HepG2 (cell line): ENCODE data around the gene LDB2. TPM values are rescaled to one million over a fixed set of nuclear protein-coding genes. Genes with fewer than 3 reads are reported as not detected.

Source experiments
- ATAC-seq: fragments of 200-7000 bp; cut with Tn5 transposase; 3 replicates; pipeline ENCODE4 v1.9.1; 2020; ENCODE audit warnings: mild to moderate bottlenecking, moderate library complexity
- BruUV-seq: library from RNA; stranded (reverse); fragments of 400-500 nt; replicated peaks from 2 replicates; lab custom pipeline; 2021; lab: Mats Ljungman, UMichigan
- CTCF ChIA-PET: fragments of 300-600 bp; formaldehyde crosslinking; extraction: SDS; loops from one replicate; lab custom pipeline; 2021; ENCODE audit warnings: low total read pairs, inconsistent platforms, low intra/inter-chr PET ratio; lab: Yijun Ruan, JAX
- POLR2A ChIA-PET: fragments of 350-600 bp; sonication (Branson Sonifier 250); formaldehyde crosslinking; loops from one replicate; lab custom pipeline; 2020; ENCODE audit warnings: antibody characterized with exemption, inconsistent platforms; lab: Yijun Ruan, JAX
- DNase-seq: peaks from one replicate; pipeline ENCODE4 v3.0.0-alpha.2; 2015; ENCODE audit warnings: low spot score
- FAIRE-seq: peaks from 3 replicates; lab custom pipeline; 2011; peaks lifted over from hg19 to GRCh38; lab: Jason Lieb, UNC
- H2AFZ ChIP-seq: one replicate; pipeline ENCODE4 v1.6.1; 2011; ENCODE audit warnings: low read length, inconsistent platforms
- H3K27ac ChIP-seq: fragments of 300-600 bp; 3 replicates; pipeline ENCODE4 v1.8.0; 2011; ENCODE audit warnings: mixed run types, mild to moderate bottlenecking, mixed read lengths, low read length, inconsistent platforms; ENCODE audit not compliant: insufficient read depth; ENCODE audit errors: extremely low read length
- H3K27me3 ChIP-seq, 2 experiments: fragments of 200-600 bp in 1 of 2; 2 replicates in 1 of 2; 3 replicates in 1 of 2; pipeline versions ENCODE4 v1.6.0 to v1.8.0; 2011; ENCODE audit warnings: low read length in 2 of 2, mild to moderate bottlenecking in 2 of 2, moderate library complexity in 2 of 2, inconsistent platforms in 1 of 2; ENCODE audit not compliant: insufficient read depth in 2 of 2, control insufficient read depth in 1 of 2
- H3K36me3 ChIP-seq, 2 experiments: fragments of 200-600 bp in 1 of 2; replicated peaks in 1 of 2; 2 replicates in 1 of 2; 3 replicates in 1 of 2; pipeline versions ENCODE4 v1.5.1 to v1.8.0; 2011; ENCODE audit warnings: low read length in 2 of 2, inconsistent platforms in 1 of 2; ENCODE audit not compliant: insufficient read depth in 2 of 2, control insufficient read depth in 1 of 2
- H3K4me1 ChIP-seq: 2 replicates; pipeline ENCODE4 v1.5.1; 2012; ENCODE audit warnings: low read length, inconsistent platforms; ENCODE audit not compliant: insufficient read depth
- H3K4me2 ChIP-seq: 2 replicates; pipeline ENCODE4 v1.6.0; 2011; ENCODE audit warnings: low read depth, low read length, inconsistent platforms
- H3K4me3 ChIP-seq, 3 experiments: fragments of 200-600 bp in 1 of 3; sonication (generic), shearing (Covaris generic) in 1 of 3; replicated peaks in 1 of 3; 2 replicates each; pipeline ENCODE4 v1.5.1; 2011 to 2016; ENCODE audit warnings: low read length in 3 of 3, inconsistent platforms in 2 of 3, low read depth in 2 of 3, mild to moderate bottlenecking in 2 of 3, control low read depth in 1 of 3, mixed read lengths in 1 of 3; ENCODE audit not compliant: insufficient read depth in 1 of 3
- H3K79me2 ChIP-seq: one replicate; pipeline ENCODE4 v1.6.1; 2011; ENCODE audit warnings: low read length, inconsistent platforms; ENCODE audit not compliant: insufficient read depth
- H3K9ac ChIP-seq: 2 replicates; pipeline ENCODE4 v1.6.0; 2011; ENCODE audit warnings: mild to moderate bottlenecking, low read depth, low read length, inconsistent platforms; ENCODE audit not compliant: insufficient read depth
- H3K9me3 ChIP-seq: 2 replicates; pipeline ENCODE4 v1.5.1; 2012; ENCODE audit warnings: mild to moderate bottlenecking, low read length
- H4K20me1 ChIP-seq: 2 replicates; pipeline ENCODE4 v1.6.0; 2011; ENCODE audit warnings: inconsistent platforms, mild to moderate bottlenecking, low read length, moderate library complexity; ENCODE audit not compliant: insufficient read depth
- BRD4 ChIP-seq: sonication (generic); formaldehyde crosslinking; IDR thresholded peaks from 2 replicates; pipeline ENCODE4 v1.4.0; 2020; ENCODE audit warnings: missing genetic modification reagents
- ERF ChIP-seq: IDR thresholded peaks from 2 replicates; pipeline ENCODE4 v1.6.1; 2018; ENCODE audit warnings: missing biosample characterization, missing genetic modification reagents
- GABPB1 ChIP-seq: IDR thresholded peaks from 2 replicates; pipeline ENCODE4 v1.6.1; 2016; ENCODE audit warnings: mild to moderate bottlenecking, missing genetic modification reagents, moderate library complexity, missing compliant biosample characterization
- GATA4 ChIP-seq: sonication (generic); IDR thresholded peaks from 2 replicates; pipeline ENCODE4 v1.6.1; 2016; ENCODE audit warnings: antibody characterized with exemption, low read depth, borderline replicate concordance
- MED1 ChIP-seq: sonication (generic); formaldehyde crosslinking; IDR thresholded peaks from 2 replicates; pipeline ENCODE4 v1.4.0; 2020; ENCODE audit warnings: missing genetic modification reagents
- MED8 ChIP-seq: sonication (generic); formaldehyde crosslinking; IDR thresholded peaks from 2 replicates; pipeline ENCODE4 v1.8.1; 2023; ENCODE audit warnings: mild to moderate bottlenecking, missing genetic modification reagents; ENCODE audit not compliant: insufficient replicate concordance
- NFATC3 ChIP-seq: sonication (generic); formaldehyde crosslinking; IDR thresholded peaks from 2 replicates; pipeline ENCODE4 v1.5.1; 2020; ENCODE audit warnings: mild to moderate bottlenecking, missing genetic modification reagents
- PLSCR1 ChIP-seq: sonication (generic); formaldehyde crosslinking; IDR thresholded peaks from 2 replicates; pipeline ENCODE4 v1.5.0; 2020; ENCODE audit warnings: missing genetic modification reagents, mild to moderate bottlenecking, borderline replicate concordance
- SP1 ChIP-seq, 2 experiments: fragments of 450-650 bp in 1 of 2; sonication (generic) in 1 of 2; formaldehyde crosslinking in 1 of 2; IDR thresholded peaks; 2 replicates each; pipeline versions ENCODE4 v1.4.0 to v1.6.1; 2016 to 2020; ENCODE audit warnings: missing genetic modification reagents in 1 of 2
- THRA ChIP-seq: sonication (generic); formaldehyde crosslinking; IDR thresholded peaks from 2 replicates; pipeline ENCODE4 v1.4.0; 2020; ENCODE audit warnings: missing genetic modification reagents, borderline replicate concordance
- USF2 ChIP-seq, 2 experiments: sonication (generic) in 1 of 2; formaldehyde crosslinking in 1 of 2; IDR thresholded peaks; 2 replicates each; pipeline versions ENCODE4 v1.5.1 to v1.6.1; 2011 to 2020; ENCODE audit warnings: borderline replicate concordance in 1 of 2, low read depth in 1 of 2, low read length in 1 of 2, mild to moderate bottlenecking in 1 of 2, missing genetic modification reagents in 1 of 2, moderate library complexity in 1 of 2
- ZC3H13 ChIP-seq: sonication (generic); formaldehyde crosslinking; IDR thresholded peaks from 2 replicates; pipeline ENCODE4 v1.8.1; 2023; ENCODE audit warnings: mild to moderate bottlenecking, missing genetic modification reagents, moderate library complexity
- ZNF275 ChIP-seq: sonication (generic); formaldehyde crosslinking; IDR thresholded peaks from 2 replicates; pipeline ENCODE4 v1.8.0; 2022; ENCODE audit warnings: missing genetic modification reagents, mild to moderate bottlenecking, inconsistent platforms, borderline replicate concordance
- ZNF430 ChIP-seq: sonication (generic); formaldehyde crosslinking; IDR thresholded peaks from 2 replicates; pipeline ENCODE4 v1.9.0; 2021; ENCODE audit warnings: mild to moderate bottlenecking, missing genetic modification reagents
- ZNF432 ChIP-seq: sonication (generic); formaldehyde crosslinking; IDR thresholded peaks from 2 replicates; pipeline ENCODE4 v1.5.0; 2020; ENCODE audit warnings: missing genetic modification reagents, mild to moderate bottlenecking, borderline replicate concordance
- ZNF780A ChIP-seq: sonication (generic); formaldehyde crosslinking; IDR thresholded peaks from 2 replicates; pipeline ENCODE4 v1.8.0; 2022; ENCODE audit warnings: mild to moderate bottlenecking, missing genetic modification reagents, moderate library complexity
- WGBS: methylation state at CpG from one replicate; pipeline ENCODE4 v1.1.6; 2017; ENCODE audit warnings: low lambda C conversion rate; 5-methylcytosine and 5-hydroxymethylcytosine counted together
- in situ Hi-C: cut with HindIII; loops from 2 replicates; pipeline ENCODE4 v1.10.0; 2017; ENCODE audit warnings: low pct_unique_long_range_greater_than_20kb; ENCODE audit not compliant: extremely low pct_ligation_motif_present
- intact Hi-C: fragments of 100-400 bp; cut with micrococcal nuclease; formaldehyde crosslinking; loops from one replicate; pipeline ENCODE4 v1.10.0; 2022; ENCODE audit not compliant: unreplicated experiment
- polyA plus RNA-seq, 8 experiments: library from polyadenylated mRNA; depleted of rRNA in 3 of 8; stranded (reverse) in 7 of 8; unstranded in 1 of 8; fragments of >200 nt; fragmentation: Illumina TruSeq in 4 of 8; extraction: Trizol in 4 of 8; gene quantifications; 2 replicates each; pipeline versions ENCODE4 v1.2.1 to v1.2.3, GENCODE V29; 2011 to 2016; ENCODE audit warnings: low read depth in 4 of 8, missing spikeins in 1 of 8, mixed read lengths in 1 of 8; ENCODE audit not compliant: insufficient read depth in 1 of 8
- total RNA-seq, 5 experiments: library from RNA; depleted of rRNA; stranded (reverse); fragments of >200 nt; fragmentation: Illumina TruSeq; extraction: Trizol; gene quantifications; 2 replicates each; pipeline ENCODE4 v1.2.3, GENCODE V29; 2016; ENCODE audit warnings: low read depth in 1 of 5

The LDB2 gene
- total and polyA plus RNA-seq, 2 of the 13 experiments (the other 11 are each of a cell fraction or from before 2014, with no cell fraction given) = not detected

- no peak for TF ChIP-seq USF2 (IDR thresholded peaks at IDR 0.05; ENCODE audit: low read depth, low read length)
- no peak for TF ChIP-seq USF2 (CRISPR knock-in tag; IDR thresholded peaks at IDR 0.05; ENCODE audit: borderline replicate concordance)
- TF ChIP-seq ZC3H13 (CRISPR knock-in tag) = no peak
- no peak for TF ChIP-seq MED1 (CRISPR knock-in tag)
- TF ChIP-seq ZNF780A (CRISPR knock-in tag) = no peak
- TF ChIP-seq ZNF432 (CRISPR knock-in tag) = no peak
- no peak for TF ChIP-seq ERF (CRISPR knock-in tag)
These were observed 177.7 kb downstream of the LDB2 start (continued) for GRCh38 chr4:16720761-16721160.

- no peaks in the 10 kb centered on the region for H3K79me2 ChIP-seq
- H3K27ac ChIP-seq = no peak overlapping the region
- FAIRE-seq (no peak), ATAC-seq (no peak), DNase-seq (no peak)
- in situ Hi-C loops = no loop called here
- peaks cover 4% of the 10 kb centered on the region for H3K4me1 ChIP-seq
- H3K4me2 ChIP-seq = no peak overlapping the region
- ChIA-PET CTCF (no interaction called here), POLR2A (no interaction called here)
- no TSS peak for BruUV-seq
- no peaks in the 10 kb centered on the region for H3K9me3 ChIP-seq
- intact Hi-C loops = no loop called here
- no peaks in the 10 kb centered on the region for H3K36me3 ChIP-seq
- H3K27me3 ChIP-seq = no peaks in the 10 kb centered on the region
- WGBS = 30% methylated on average over 6 of the region's 6 CpGs
- H2AFZ ChIP-seq = no peak overlapping the region
- no peak overlapping the region for H3K9ac ChIP-seq
- no peak overlapping the region for H3K4me3 ChIP-seq
- no peaks in the 10 kb centered on the region for H4K20me1 ChIP-seq
- no peak for TF ChIP-seq MED8
- no peak for TF ChIP-seq ZNF275 (CRISPR knock-in tag)
- no peak for TF ChIP-seq GATA4
- TF ChIP-seq NFATC3 (CRISPR knock-in tag) = no peak
- TF ChIP-seq GABPB1 = no peak
- no peak for TF ChIP-seq THRA (CRISPR knock-in tag)
- no peak for TF ChIP-seq ZNF430 (CRISPR knock-in tag)
- no peak for TF ChIP-seq PLSCR1 (CRISPR knock-in tag)
- TF ChIP-seq BRD4 = no peak
- TF ChIP-seq SP1 (IDR thresholded peaks at IDR 0.05) = no peak
- no peak for TF ChIP-seq SP1 (CRISPR knock-in tag; IDR thresholded peaks at IDR 0.05)
- no peak for TF ChIP-seq ZNF780A (CRISPR knock-in tag)
These were observed 181.0 kb downstream of the LDB2 start for GRCh38 chr4:16717266-16717970.
